HG03039 (cell line): ENCODE measurements around the gene BRINP2.
"Not testable (repeated sequence)": the region's sequence is repeated elsewhere in the genome, so short reads cannot be mapped to it uniquely, and the experiment has no call there.

Experiments used
- ATAC-seq: cut with Tn5 transposase; IDR thresholded peaks from one replicate; pipeline ENCODE4 v1.9.1; 2021; ENCODE audit warnings: mild to moderate bottlenecking, moderate library complexity; ENCODE audit not compliant: unreplicated experiment

The BRINP2 gene

GRCh38 chr1:177309880-177310279 is 139.1 kb downstream of the BRINP2 start:
- no peak for ATAC-seq

DNA sequence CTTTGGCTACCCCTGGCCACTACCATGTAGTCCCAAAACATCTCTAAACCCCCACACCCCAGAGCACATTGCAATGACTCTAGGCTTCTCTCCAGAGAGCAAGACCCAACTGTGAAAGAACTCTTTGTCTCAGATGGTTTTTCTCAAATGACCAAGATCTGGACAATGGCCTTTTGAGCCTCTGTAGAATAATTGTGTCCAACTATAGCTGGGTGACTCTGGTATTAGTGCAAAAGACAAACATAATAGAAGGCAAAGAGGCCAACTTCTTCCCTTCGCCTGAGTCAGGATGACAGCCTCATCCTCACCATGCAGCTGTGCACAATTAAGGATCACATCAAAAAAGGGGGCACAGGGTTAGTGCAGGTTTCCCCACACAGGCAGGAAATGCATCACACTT is 139.6 kb downstream of the BRINP2 start:
- ATAC-seq: no peak

GRCh38 chr1:177311111-177311510 is 140.4 kb downstream of the BRINP2 start:
- ATAC-seq: no peak

DNA sequence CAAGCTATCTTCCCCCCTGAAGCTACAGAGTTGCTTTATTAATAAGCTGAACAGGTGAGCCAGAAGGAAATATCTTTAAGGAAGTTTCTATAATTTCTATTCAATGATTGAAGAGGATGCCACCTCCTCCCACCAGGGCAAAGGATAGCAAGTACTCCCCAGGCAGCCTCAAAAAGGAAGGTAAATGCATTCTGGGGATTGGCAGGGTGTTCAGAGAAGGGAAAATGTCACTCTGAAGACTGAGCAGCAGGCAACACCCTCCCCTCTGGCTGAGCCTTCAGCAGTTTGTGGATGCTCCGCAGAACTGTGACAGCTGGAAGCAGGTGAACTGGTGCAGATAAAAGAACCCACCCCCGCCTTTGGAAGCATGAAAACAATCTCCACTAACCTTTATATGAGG is 140.8 kb downstream of the BRINP2 start:
- ATAC-seq: no peak

DNA sequence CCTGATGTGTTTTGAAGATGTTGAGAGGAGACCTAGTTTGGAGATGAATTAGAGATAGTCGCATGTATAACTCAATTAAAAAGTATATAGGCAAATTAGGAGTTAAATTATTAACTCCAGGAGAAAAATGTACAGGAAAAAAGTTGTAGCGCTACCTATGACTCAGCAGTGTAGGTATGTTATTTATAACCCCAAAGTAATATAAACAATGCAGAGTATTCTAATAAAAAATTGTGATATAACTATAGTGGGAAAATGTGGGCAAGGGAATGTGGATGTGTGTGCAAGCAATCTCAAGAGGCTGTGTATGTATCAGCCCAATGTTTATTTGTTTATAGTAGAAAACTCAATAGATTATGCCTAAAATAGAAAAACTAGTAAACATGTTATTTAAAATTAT is 144.5 kb downstream of the BRINP2 start:
- no peak for ATAC-seq

DNA sequence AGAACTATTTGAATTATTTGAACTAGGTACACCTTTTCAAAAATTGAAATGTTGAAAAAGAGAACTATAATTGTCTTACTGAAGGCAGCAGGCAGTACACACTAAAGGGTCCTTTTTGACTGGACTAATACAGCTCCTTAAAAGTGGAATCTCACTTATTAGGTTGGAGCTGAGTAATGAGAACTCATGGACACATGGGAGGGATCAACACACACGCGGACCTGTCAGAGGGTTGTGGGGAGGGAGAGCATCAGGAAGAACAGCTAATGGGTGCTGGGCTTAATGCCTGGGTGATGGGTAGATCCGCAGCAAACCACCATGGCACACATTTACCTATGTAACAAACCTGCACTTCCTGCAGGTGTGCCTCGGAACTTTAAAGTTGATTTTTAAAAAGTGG is 145.0 kb downstream of the BRINP2 start:
- no peak for ATAC-seq

- ATAC-seq: not testable (repeated sequence)
Observed at GRCh38 chr1:177321434-177321833, 150.7 kb downstream of the BRINP2 start.

DNA sequence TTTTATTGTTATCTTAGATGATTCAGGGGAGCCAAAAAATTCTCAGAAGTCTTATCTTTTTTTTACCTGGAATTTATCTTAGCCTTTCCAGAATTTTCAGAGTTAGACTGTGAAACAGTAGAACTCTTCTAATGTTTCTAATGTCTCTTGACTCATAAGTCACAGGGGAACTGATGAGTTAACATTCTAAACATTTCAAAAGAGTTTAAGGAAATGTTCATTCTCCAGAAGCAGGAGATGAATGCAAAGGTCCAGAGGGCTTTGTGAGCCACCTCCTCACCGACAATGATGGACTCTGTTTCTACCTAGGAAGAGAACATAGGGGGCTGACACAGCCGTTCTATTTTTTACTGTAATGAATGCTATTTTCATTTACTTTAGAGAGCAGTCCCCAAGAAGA is 157.5 kb downstream of the BRINP2 start:
- ATAC-seq: no peak

DNA sequence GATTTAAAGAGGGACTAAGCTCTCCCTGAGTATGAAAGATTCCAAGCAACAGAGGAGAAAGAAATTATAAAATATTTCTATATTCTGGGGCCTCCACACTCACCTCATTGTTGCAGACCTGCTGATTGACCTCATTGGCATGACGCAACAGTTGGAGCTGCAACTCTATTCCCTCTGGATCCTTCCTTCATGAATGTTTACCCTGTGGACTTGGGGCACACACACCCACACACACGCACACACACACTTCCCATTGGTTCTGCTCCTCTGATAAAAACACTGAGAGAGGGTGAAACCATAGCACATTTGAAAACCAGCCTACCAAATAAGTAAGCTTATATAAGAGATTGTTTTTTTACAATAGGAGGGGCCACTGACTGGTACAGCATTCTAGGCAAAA is 159.1 kb downstream of the BRINP2 start:
- no peak for ATAC-seq
